HG02870 (cell line): Measurements from ENCODE around the gene TAS2R39.
A peak's percentile ranks its signal among the peaks of the same experiment; 100 is the strongest.
"Not testable (repeated sequence)": the region's sequence is repeated elsewhere in the genome, so short reads cannot be mapped to it uniquely, and the experiment has no call there.

Source experiments
- ATAC-seq: cut with Tn5 transposase; IDR thresholded peaks from one replicate; pipeline ENCODE4 v1.9.1; 2021; ENCODE audit warnings: mild to moderate bottlenecking, moderate library complexity; ENCODE audit not compliant: unreplicated experiment

Gene TAS2R39

GRCh38 chr7:143183024-143183423, at the start of gene TAS2R39:
TAS2R39 (plus strand) TSS chr7:143183419; CDS start chr7:143183419, 0 bp downstream.
- ATAC-seq = no peak

- ATAC-seq = no peak
Measured at GRCh38 chr7:143147070-143147469, 36.1 kb upstream of the TAS2R39 start.

- ATAC-seq = no peak
Measured at GRCh38 chr7:143148050-143148449, 35.2 kb upstream of the TAS2R39 start.

GRCh38 chr7:143148651-143149050, 34.6 kb upstream of the TAS2R39 start:
- no peak for ATAC-seq

GRCh38 chr7:143150696-143151095, 32.5 kb upstream of the TAS2R39 start:
- not testable (repeated sequence) for ATAC-seq

- ATAC-seq = not testable (repeated sequence)
Measured at GRCh38 chr7:143158617-143159016, 24.6 kb upstream of the TAS2R39 start.

GRCh38 chr7:143171697-143172096, 11.5 kb upstream of the TAS2R39 start:
- ATAC-seq = no peak

- ATAC-seq = no peak
Measured at GRCh38 chr7:143172354-143172753, 10.9 kb upstream of the TAS2R39 start.

- ATAC-seq = no peak
Measured at GRCh38 chr7:143176128-143176527, 7.1 kb upstream of the TAS2R39 start.

GRCh38 chr7:143177374-143178119, 5.7 kb upstream of the TAS2R39 start:
- no peak for ATAC-seq

GRCh38 chr7:143180771-143181170, 2.4 kb upstream of the TAS2R39 start:
- not testable (repeated sequence) for ATAC-seq

- ATAC-seq = no peak
Measured at GRCh38 chr7:143181349-143181748, 1.9 kb upstream of the TAS2R39 start.

- no peak for ATAC-seq
Measured at GRCh38 chr7:143185551-143185950, 2.3 kb downstream of the TAS2R39 start.

- no peak for ATAC-seq
Measured at GRCh38 chr7:143188994-143189393, 5.8 kb downstream of the TAS2R39 start.

- ATAC-seq = no peak
Measured at GRCh38 chr7:143193880-143194279, 10.7 kb downstream of the TAS2R39 start.

GRCh38 chr7:143199040-143199439, 15.8 kb downstream of the TAS2R39 start:
- no peak for ATAC-seq

GRCh38 chr7:143202161-143202560, 18.9 kb downstream of the TAS2R39 start:
- ATAC-seq = no peak

GRCh38 chr7:143203386-143203785, 20.2 kb downstream of the TAS2R39 start:
- ATAC-seq = no peak

- ATAC-seq = peak; percentile 82
Measured at GRCh38 chr7:143205560-143206293, 22.5 kb downstream of the TAS2R39 start.

GRCh38 chr7:143210541-143210940, 27.3 kb downstream of the TAS2R39 start:
- no peak for ATAC-seq

- not testable (repeated sequence) for ATAC-seq
Measured at GRCh38 chr7:143213478-143213877, 30.3 kb downstream of the TAS2R39 start.
